HepG2 (cell line): ENCODE measurements around the gene EBF3.

Experiments used
- CTCF ChIP-seq: sonication (generic); formaldehyde crosslinking; IDR thresholded peaks from 2 replicates; pipeline ENCODE4 v1.5.0; 2020; ENCODE audit warnings: mild to moderate bottlenecking, missing genetic modification reagents, moderate library complexity
- ZBTB33 ChIP-seq: sonication (generic); formaldehyde crosslinking; IDR thresholded peaks from 2 replicates; pipeline ENCODE4 v1.4.0; 2020; ENCODE audit warnings: missing genetic modification reagents
- ZBTB37 ChIP-seq: sonication (generic); formaldehyde crosslinking; IDR thresholded peaks from 2 replicates; pipeline ENCODE4 v1.4.0; 2020; ENCODE audit warnings: mild to moderate bottlenecking, missing genetic modification reagents
- ZGPAT ChIP-seq: IDR thresholded peaks from 2 replicates; pipeline ENCODE4 v1.6.1; 2016; ENCODE audit warnings: mild to moderate bottlenecking
- ZNF337 ChIP-seq: sonication (generic); formaldehyde crosslinking; IDR thresholded peaks from 2 replicates; pipeline ENCODE4 v1.5.1; 2020; ENCODE audit warnings: missing genetic modification reagents, low read depth, mild to moderate bottlenecking, borderline replicate concordance

- TF ChIP-seq CTCF (CRISPR knock-in tag), result no peak
- TF ChIP-seq ZNF337 (CRISPR knock-in tag), result no peak
- no peak for TF ChIP-seq ZBTB37 (CRISPR knock-in tag)
- TF ChIP-seq ZGPAT (CRISPR knock-in tag), result no peak
- TF ChIP-seq ZBTB33 (CRISPR knock-in tag), result no peak
Observed at GRCh38 chr10:129956876-129957673, 7.0 kb downstream of the EBF3 start.
